ENCODE measurements around the gene USP24.
"Not testable (repeated sequence)": the region's sequence is repeated elsewhere in the genome, so short reads cannot be mapped to it uniquely, and the experiment has no call there.

The USP24 gene

DNA sequence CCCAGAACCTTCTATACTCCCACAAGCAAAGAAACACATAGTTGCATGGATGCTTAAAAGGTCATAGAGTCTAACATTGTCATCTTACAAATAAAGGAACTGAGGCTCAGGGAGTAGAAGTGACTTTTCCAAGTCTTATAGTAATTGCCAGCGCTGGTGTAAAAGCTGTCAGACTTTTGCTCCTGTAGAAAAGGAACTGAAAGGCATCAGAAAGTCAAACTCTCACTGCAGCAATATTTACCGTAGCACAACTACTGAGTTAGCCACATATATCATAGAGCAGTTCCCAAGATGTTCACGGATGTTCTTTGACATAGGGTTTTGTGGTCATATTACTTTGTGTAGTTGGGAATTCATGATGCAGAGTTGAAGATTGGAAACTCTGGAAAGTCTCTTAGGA is 16.6 kb upstream of the USP24 start:
- no peaks in the 10 kb centered on the region for H3K27me3 ChIP-seq (replicated peaks in 2 of 5; ENCODE audit: control insufficient read depth in 4 of 5, insufficient read depth in 5 of 5, low read length in 4 of 5)
- H3K36me3 ChIP-seq (ENCODE audit: control insufficient read depth in 4 of 4, insufficient read depth in 4 of 4, low read length in 3 of 4), result no peaks in the 10 kb centered on the region
- POLR2A ChIA-PET, result no interaction called here
- H3K9me3 ChIP-seq (ENCODE audit: control extremely low read depth in 1 of 5, control insufficient read depth in 4 of 5, insufficient read depth in 2 of 5, low read depth in 1 of 5, low read length in 4 of 5), result peaks cover 0 to 2% (median 0%) of the 10 kb centered on the region in 5 experiments
- DNase-seq, result no peak
- no peak overlapping the region for H3K27ac ChIP-seq (ENCODE audit: insufficient read depth in 1 of 2, low read depth in 1 of 2, low read length in 2 of 2, poor library complexity in 1 of 2, severe bottlenecking in 2 of 2)
- no CpG with 5 or more reads among the region's 3 CpGs for WGBS (ENCODE audit: insufficient coverage)
- H3K4me1 ChIP-seq (ENCODE audit: control extremely low read depth in 1 of 4, control insufficient read depth in 4 of 4, insufficient read depth in 4 of 4, low read length in 3 of 4), result no peaks in the 10 kb centered on the region
- no peak overlapping the region for H3K4me3 ChIP-seq (ENCODE audit: control insufficient read depth in 1 of 7, extremely low read depth in 1 of 7, insufficient read depth in 4 of 7, low read depth in 2 of 7, low read length in 6 of 7)
- CTCF ChIA-PET, result no interaction called here

DNA sequence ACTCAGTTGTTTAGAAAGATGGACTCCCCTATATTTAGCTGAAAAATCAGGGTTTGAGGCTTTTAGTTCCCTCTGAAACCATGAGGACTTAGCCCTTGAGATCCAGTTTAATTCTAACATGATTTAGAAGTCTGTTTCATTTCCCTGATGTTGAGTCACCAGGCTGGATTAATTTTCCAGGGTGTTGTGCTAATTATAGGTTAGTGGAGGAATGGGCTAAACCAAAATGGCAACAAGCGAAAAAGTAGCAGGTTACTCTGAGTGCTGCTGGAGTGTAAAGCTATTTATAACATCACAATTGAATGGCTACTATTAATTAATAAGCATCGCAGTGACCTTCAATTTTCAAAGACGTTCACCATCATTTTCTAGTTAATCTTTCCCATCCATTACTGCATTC is 15.5 kb upstream of the USP24 start:
- Histone ChIP-seq H3K36me3 (ENCODE audit: control insufficient read depth in 4 of 4, insufficient read depth in 4 of 4, low read length in 3 of 4) (no peaks in the 10 kb centered on the region), H3K9me3 (ENCODE audit: control extremely low read depth in 1 of 5, control insufficient read depth in 4 of 5, insufficient read depth in 2 of 5, low read depth in 1 of 5, low read length in 4 of 5) (peaks cover 0 to 2% (median 0%) of the 10 kb centered on the region in 5 experiments), H3K4me1 (ENCODE audit: control extremely low read depth in 1 of 4, control insufficient read depth in 4 of 4, insufficient read depth in 4 of 4, low read length in 3 of 4) (no peaks in the 10 kb centered on the region), H3K27ac (ENCODE audit: insufficient read depth in 1 of 2, low read depth in 1 of 2, low read length in 2 of 2, poor library complexity in 1 of 2, severe bottlenecking in 2 of 2) (no peak overlapping the region), H3K4me3 (ENCODE audit: control insufficient read depth in 1 of 7, extremely low read depth in 1 of 7, insufficient read depth in 4 of 7, low read depth in 2 of 7, low read length in 6 of 7) (no peak overlapping the region), H3K27me3 (replicated peaks in 2 of 5; ENCODE audit: control insufficient read depth in 4 of 5, insufficient read depth in 5 of 5, low read length in 4 of 5) (no peaks in the 10 kb centered on the region)
- DNase-seq, result no peak
- POLR2A ChIA-PET, result no interaction called here
- 90% methylated on average over 2 of the region's 3 CpGs for WGBS (ENCODE audit: insufficient coverage)
- CTCF ChIA-PET, result interaction anchor here (0.5 to 1.7 kb wide), 3 partner anchors 10 to 1428 kb away, joined by 3 to 7 read pairs (median 3); no protein-coding TSS in a partner anchor

DNA sequence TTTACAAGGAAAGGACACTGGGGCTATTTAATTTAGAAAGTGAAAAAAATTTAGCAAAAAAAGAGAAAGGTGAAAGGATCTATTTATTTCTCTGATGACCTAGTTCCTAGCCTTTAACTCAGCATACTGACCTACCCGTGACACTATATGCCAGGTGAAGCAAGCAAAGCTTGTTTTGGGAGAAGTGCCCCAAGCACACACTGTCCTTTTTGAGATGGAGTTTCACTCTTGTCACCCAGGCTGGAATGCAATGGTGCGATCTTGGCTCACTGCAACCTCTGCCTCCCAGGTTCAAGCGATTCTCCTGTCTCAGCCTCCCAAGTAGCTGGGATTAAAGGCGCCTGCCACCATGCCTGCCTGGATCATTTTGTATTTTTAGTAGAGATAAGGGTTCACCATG is 14.6 kb upstream of the USP24 start:
- CTCF ChIA-PET, result interaction anchor here (1.0 to 1.7 kb wide), 2 partner anchors 9 to 54 kb away, joined by 3 to 7 read pairs; no protein-coding TSS in a partner anchor
- DNase-seq; POLR2A ChIA-PET; H3K4me1 ChIP-seq (ENCODE audit: control extremely low read depth in 1 of 4, control insufficient read depth in 4 of 4, insufficient read depth in 4 of 4, low read length in 3 of 4); H3K4me3 ChIP-seq (ENCODE audit: control insufficient read depth in 1 of 7, extremely low read depth in 1 of 7, insufficient read depth in 4 of 7, low read depth in 2 of 7, low read length in 6 of 7); H3K27ac ChIP-seq (ENCODE audit: insufficient read depth in 1 of 2, low read depth in 1 of 2, low read length in 2 of 2, poor library complexity in 1 of 2, severe bottlenecking in 2 of 2); H3K9me3 ChIP-seq (ENCODE audit: control extremely low read depth in 1 of 5, control insufficient read depth in 4 of 5, insufficient read depth in 2 of 5, low read depth in 1 of 5, low read length in 4 of 5); H3K36me3 ChIP-seq (ENCODE audit: control insufficient read depth in 4 of 4, insufficient read depth in 4 of 4, low read length in 3 of 4); H3K27me3 ChIP-seq (replicated peaks in 2 of 5; ENCODE audit: control insufficient read depth in 4 of 5, insufficient read depth in 5 of 5, low read length in 4 of 5): not testable (repeated sequence)
- 100% methylated on average over 2 of the region's 4 CpGs for WGBS (ENCODE audit: insufficient coverage)

DNA sequence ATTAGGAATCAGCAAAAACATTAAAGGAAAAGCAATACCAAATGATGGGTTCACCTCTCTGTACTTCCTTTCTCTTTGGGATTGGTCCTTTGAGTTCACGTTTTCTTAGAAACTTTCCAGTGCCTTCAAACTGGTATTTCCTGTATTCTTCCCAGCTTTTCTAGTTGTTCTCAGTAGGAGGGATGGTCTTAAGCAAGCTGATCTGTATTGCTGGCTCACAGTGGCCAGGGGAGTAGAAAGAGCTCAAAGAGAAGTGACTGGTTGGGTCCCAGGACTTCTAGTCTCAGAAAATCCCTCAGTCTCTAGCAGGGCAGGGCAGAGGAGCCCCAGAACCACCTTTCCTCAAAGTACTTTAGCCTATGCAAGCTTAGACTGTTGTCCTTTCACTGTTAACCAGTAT is 10.1 kb upstream of the USP24 start:
- no peak for DNase-seq
- Histone ChIP-seq H3K9me3 (ENCODE audit: control extremely low read depth in 1 of 5, control insufficient read depth in 4 of 5, insufficient read depth in 2 of 5, low read depth in 1 of 5, low read length in 4 of 5) (peaks cover 0 to 2% (median 0%) of the 10 kb centered on the region in 5 experiments), H3K36me3 (ENCODE audit: control insufficient read depth in 4 of 4, insufficient read depth in 4 of 4, low read length in 3 of 4) (no peaks in the 10 kb centered on the region), H3K27ac (ENCODE audit: insufficient read depth in 1 of 2, low read depth in 1 of 2, low read length in 2 of 2, poor library complexity in 1 of 2, severe bottlenecking in 2 of 2) (no peak overlapping the region), H3K4me3 (ENCODE audit: control insufficient read depth in 1 of 7, extremely low read depth in 1 of 7, insufficient read depth in 4 of 7, low read depth in 2 of 7, low read length in 6 of 7) (no peak overlapping the region), H3K4me1 (ENCODE audit: control extremely low read depth in 1 of 4, control insufficient read depth in 4 of 4, insufficient read depth in 4 of 4, low read length in 3 of 4) (no peaks in the 10 kb centered on the region), H3K27me3 (replicated peaks in 2 of 5; ENCODE audit: control insufficient read depth in 4 of 5, insufficient read depth in 5 of 5, low read length in 4 of 5) (no peaks in the 10 kb centered on the region)
- 100% methylated on average over 1 of the region's 1 CpG for WGBS (ENCODE audit: insufficient coverage)
- POLR2A ChIA-PET, result no interaction called here
- CTCF ChIA-PET, result interaction anchor here (1.0 kb wide), 1 partner anchor 23 kb away, joined by 3 read pairs; no protein-coding TSS in a partner anchor

DNA sequence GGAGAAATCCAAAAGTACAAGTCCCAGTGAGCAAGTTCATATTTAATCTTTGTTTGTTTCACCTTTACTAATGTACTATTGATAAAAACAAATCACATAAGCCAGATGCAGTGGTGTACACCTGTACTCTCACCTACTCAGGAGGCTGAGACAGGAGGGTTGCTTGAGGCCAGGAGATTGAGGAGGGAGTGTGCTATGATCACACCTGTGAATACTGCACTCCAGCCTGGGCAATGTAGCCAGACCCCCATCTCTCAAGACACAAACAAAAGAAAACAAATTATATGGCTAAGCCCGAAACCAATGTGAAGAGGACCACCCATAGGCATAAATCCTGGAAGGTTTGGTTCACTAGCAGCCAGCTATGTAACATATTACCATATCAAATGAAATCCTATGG is 9.6 kb upstream of the USP24 start:
- POLR2A ChIA-PET, result no interaction called here
- H3K4me1 ChIP-seq (ENCODE audit: control extremely low read depth in 1 of 4, control insufficient read depth in 4 of 4, insufficient read depth in 4 of 4, low read length in 3 of 4), result no peaks in the 10 kb centered on the region

DNA sequence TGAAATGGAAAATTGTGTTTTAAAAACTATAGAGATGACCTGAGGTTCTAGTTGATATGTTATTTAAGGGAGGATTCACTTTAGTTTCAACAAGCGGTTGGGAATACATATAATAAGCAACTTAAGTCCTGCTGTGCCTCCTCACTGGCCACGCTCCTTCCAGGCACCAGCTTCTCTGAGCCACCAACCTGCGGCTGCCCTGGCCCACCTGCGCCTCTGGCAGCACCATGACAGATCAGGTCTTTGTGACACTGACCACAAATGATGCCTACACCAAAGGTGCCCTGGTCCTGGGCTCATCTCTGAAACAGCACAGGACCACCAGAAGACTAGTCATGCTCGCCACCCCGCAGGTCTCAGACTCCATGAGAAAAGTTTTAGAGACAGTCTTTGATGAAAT is 7.0 kb upstream of the USP24 start:
- WGBS (ENCODE audit: insufficient coverage), result 75% methylated on average over 4 of the region's 6 CpGs
- POLR2A ChIA-PET, result no interaction called here
- CTCF ChIA-PET, result interaction anchor here (0.9 kb wide), 1 partner anchor 9 kb away, joined by 3 read pairs; no protein-coding TSS in a partner anchor
- H3K4me3 ChIP-seq (ENCODE audit: control insufficient read depth in 1 of 7, extremely low read depth in 1 of 7, insufficient read depth in 4 of 7, low read depth in 2 of 7, low read length in 6 of 7), result no peak overlapping the region
- no peaks in the 10 kb centered on the region for H3K27me3 ChIP-seq (replicated peaks in 2 of 5; ENCODE audit: control insufficient read depth in 4 of 5, insufficient read depth in 5 of 5, low read length in 4 of 5)
- H3K27ac ChIP-seq (ENCODE audit: insufficient read depth in 1 of 2, low read depth in 1 of 2, low read length in 2 of 2, poor library complexity in 1 of 2, severe bottlenecking in 2 of 2), result no peak overlapping the region
- no peaks in the 10 kb centered on the region for H3K36me3 ChIP-seq (ENCODE audit: control insufficient read depth in 4 of 4, insufficient read depth in 4 of 4, low read length in 3 of 4)
- no peak for DNase-seq
- H3K4me1 ChIP-seq (ENCODE audit: control extremely low read depth in 1 of 4, control insufficient read depth in 4 of 4, insufficient read depth in 4 of 4, low read length in 3 of 4), result peaks cover 11 to 17% (median 13%) of the 10 kb centered on the region in 4 experiments
- no peaks in the 10 kb centered on the region for H3K9me3 ChIP-seq (ENCODE audit: control extremely low read depth in 1 of 5, control insufficient read depth in 4 of 5, insufficient read depth in 2 of 5, low read depth in 1 of 5, low read length in 4 of 5)

More for the DNA sequence above, 9.6 kb upstream of the USP24 start:
- no peak overlapping the region for H3K4me3 ChIP-seq (ENCODE audit: control insufficient read depth in 1 of 7, extremely low read depth in 1 of 7, insufficient read depth in 4 of 7, low read depth in 2 of 7, low read length in 6 of 7)
- 100% methylated on average over 1 of the region's 1 CpG for WGBS (ENCODE audit: insufficient coverage)
- CTCF ChIA-PET, result interaction anchor here (1.0 kb wide), 1 partner anchor 23 kb away, joined by 3 read pairs; no protein-coding TSS in a partner anchor
- peaks cover 0 to 2% (median 0%) of the 10 kb centered on the region in 5 experiments for H3K9me3 ChIP-seq (ENCODE audit: control extremely low read depth in 1 of 5, control insufficient read depth in 4 of 5, insufficient read depth in 2 of 5, low read depth in 1 of 5, low read length in 4 of 5)
- H3K36me3 ChIP-seq (ENCODE audit: control insufficient read depth in 4 of 4, insufficient read depth in 4 of 4, low read length in 3 of 4), result no peaks in the 10 kb centered on the region
- no peaks in the 10 kb centered on the region for H3K27me3 ChIP-seq (replicated peaks in 2 of 5; ENCODE audit: control insufficient read depth in 4 of 5, insufficient read depth in 5 of 5, low read length in 4 of 5)
- DNase-seq, result no peak
- no peak overlapping the region for H3K27ac ChIP-seq (ENCODE audit: insufficient read depth in 1 of 2, low read depth in 1 of 2, low read length in 2 of 2, poor library complexity in 1 of 2, severe bottlenecking in 2 of 2)

DNA sequence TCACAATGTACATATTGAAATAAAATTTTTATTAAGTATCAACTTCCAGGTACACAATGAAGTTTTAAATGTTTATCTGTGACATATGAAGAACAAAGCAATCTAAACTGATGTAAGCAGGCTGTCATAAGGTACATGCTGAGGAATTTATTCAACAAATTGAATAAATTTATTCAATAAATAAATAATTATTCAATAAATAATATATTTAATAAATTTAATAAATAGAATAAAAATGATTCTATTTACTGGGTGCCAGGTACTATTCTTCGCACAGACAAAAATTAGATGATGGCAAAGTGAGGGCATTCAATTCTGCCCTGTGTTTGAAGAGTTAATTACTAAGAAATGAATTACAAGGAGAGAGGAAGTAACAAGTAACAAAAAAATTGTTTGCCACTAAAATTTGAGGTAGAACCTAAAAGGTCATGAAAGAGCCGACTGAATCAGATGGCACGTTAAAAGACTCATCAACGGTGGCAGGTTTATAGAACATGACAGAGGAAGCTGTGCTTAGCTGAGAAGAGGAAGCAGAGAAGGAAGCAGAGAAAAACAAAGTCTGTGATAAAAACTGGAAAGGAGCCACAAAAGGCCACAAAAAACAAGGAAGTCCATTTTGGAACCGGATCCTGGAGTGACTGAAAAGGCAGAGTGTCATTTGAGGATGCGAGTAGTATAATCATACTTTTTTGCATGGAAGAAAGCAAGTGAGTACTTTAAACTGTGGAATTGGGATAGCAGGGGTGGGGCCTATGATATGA is 2.2 kb upstream of the USP24 start:
- no peaks in the 10 kb centered on the region for H3K27me3 ChIP-seq (replicated peaks in 2 of 5; ENCODE audit: control insufficient read depth in 4 of 5, insufficient read depth in 5 of 5, low read length in 4 of 5)
- WGBS (ENCODE audit: insufficient coverage), result 17% methylated on average over 6 of the region's 6 CpGs
- POLR2A ChIA-PET, result no interaction called here
- peaks cover 30 to 55% (median 46%) of the 10 kb centered on the region in 4 experiments for H3K4me1 ChIP-seq (ENCODE audit: control extremely low read depth in 1 of 4, control insufficient read depth in 4 of 4, insufficient read depth in 4 of 4, low read length in 3 of 4)
- CTCF ChIA-PET, result no interaction called here
- H3K9me3 ChIP-seq (ENCODE audit: control extremely low read depth in 1 of 5, control insufficient read depth in 4 of 5, insufficient read depth in 2 of 5, low read depth in 1 of 5, low read length in 4 of 5), result no peaks in the 10 kb centered on the region
- peak overlapping the region in 6 of 7 experiments; percentile 13 to 87 (median 30) for H3K4me3 ChIP-seq (ENCODE audit: control insufficient read depth in 1 of 7, extremely low read depth in 1 of 7, insufficient read depth in 4 of 7, low read depth in 2 of 7, low read length in 6 of 7)
- H3K36me3 ChIP-seq (ENCODE audit: control insufficient read depth in 4 of 4, insufficient read depth in 4 of 4, low read length in 3 of 4), result no peaks in the 10 kb centered on the region
- no peak overlapping the region for H3K27ac ChIP-seq (ENCODE audit: insufficient read depth in 1 of 2, low read depth in 1 of 2, low read length in 2 of 2, poor library complexity in 1 of 2, severe bottlenecking in 2 of 2)
- DNase-seq, result peak; percentile 83 to 96 (median 92)

Data from common myeloid progenitor, CD34-positive (primary cell).